ENCODE data around the gene VIM.
"Not testable (repeated sequence)": the region's sequence is repeated elsewhere in the genome, so short reads cannot be mapped to it uniquely, and the experiment has no call there.

The VIM gene

GRCh38 chr10:17250736-17251135, 22.7 kb downstream of the VIM start:
- H3K4me3 Mint-ChIP-seq, result no peak overlapping the region
- peaks cover 4% of the 10 kb centered on the region for H3K9me3 Mint-ChIP-seq
- H3K27ac Mint-ChIP-seq, result no peak overlapping the region
- peaks cover 3% of the 10 kb centered on the region for H3K4me1 Mint-ChIP-seq (ENCODE audit: low read depth)
- no peaks in the 10 kb centered on the region for H3K27me3 Mint-ChIP-seq
- H3K36me3 Mint-ChIP-seq (ENCODE audit: low read depth), result no peaks in the 10 kb centered on the region

DNA sequence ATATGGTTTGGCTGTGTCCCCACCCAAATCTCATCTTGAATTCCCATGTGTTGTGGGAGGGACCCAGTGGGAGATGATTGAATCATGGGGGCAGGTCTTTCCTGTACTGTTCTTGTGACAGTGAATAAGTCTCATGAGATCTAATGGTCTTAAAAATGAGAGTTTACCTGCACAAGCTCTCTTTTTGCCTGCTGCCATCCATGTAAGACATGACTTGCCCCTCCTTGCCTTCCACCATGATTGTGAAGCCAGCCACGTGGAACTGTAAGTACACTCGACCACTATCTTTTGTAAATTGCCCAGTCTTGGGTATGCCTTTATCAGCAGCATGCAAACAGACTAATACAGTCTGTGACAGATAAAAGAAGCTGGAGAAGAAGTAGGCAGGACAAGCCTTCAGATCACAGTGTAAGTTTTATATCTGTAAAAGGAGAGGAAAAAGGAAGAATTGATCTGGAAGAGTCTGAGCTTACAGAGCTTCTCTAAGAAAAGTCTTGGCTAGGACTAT, 26.6 kb downstream of the VIM start:
- H3K27me3 Mint-ChIP-seq; H3K36me3 Mint-ChIP-seq (ENCODE audit: low read depth); H3K4me3 Mint-ChIP-seq; H3K9me3 Mint-ChIP-seq; H3K27ac Mint-ChIP-seq: not testable (repeated sequence)
- peaks cover 13% of the 10 kb centered on the region for H3K4me1 Mint-ChIP-seq (ENCODE audit: low read depth)

DNA sequence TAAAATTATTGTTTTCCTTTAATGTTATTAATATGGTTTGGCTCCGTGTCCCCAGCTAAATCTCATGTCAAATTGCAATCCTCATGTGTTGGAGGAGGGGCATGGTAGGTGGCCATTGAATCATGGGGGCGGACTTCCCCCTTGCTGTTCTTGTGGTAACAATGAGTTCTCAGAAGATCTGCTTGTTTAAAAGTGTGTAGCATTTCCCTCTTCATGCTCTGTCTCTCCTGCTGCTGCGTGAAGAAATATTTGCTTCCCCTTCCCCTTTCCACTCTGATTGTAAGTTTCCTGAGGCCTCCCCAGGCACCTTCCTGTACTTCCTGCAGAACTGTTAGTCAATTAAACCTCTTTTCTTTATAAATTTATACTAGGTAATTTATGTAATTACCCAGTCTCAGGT, 27.5 kb downstream of the VIM start:
- no peaks in the 10 kb centered on the region for H3K27me3 Mint-ChIP-seq
- H3K27ac Mint-ChIP-seq, result no peak overlapping the region
- peaks cover 13% of the 10 kb centered on the region for H3K4me1 Mint-ChIP-seq (ENCODE audit: low read depth)
- H3K9me3 Mint-ChIP-seq, result no peaks in the 10 kb centered on the region
- no peaks in the 10 kb centered on the region for H3K36me3 Mint-ChIP-seq (ENCODE audit: low read depth)
- no peak overlapping the region for H3K4me3 Mint-ChIP-seq

- no peaks in the 10 kb centered on the region for H3K36me3 Mint-ChIP-seq (ENCODE audit: low read depth)
- no peak overlapping the region for H3K4me3 Mint-ChIP-seq
- H3K27me3 Mint-ChIP-seq, result no peaks in the 10 kb centered on the region
- no peaks in the 10 kb centered on the region for H3K9me3 Mint-ChIP-seq
- peaks cover 13% of the 10 kb centered on the region for H3K4me1 Mint-ChIP-seq (ENCODE audit: low read depth)
- no peak overlapping the region for H3K27ac Mint-ChIP-seq
Measured at GRCh38 chr10:17256051-17256450, 28.0 kb downstream of the VIM start.

- H3K27ac Mint-ChIP-seq, result no peak overlapping the region
- H3K36me3 Mint-ChIP-seq (ENCODE audit: low read depth), result no peaks in the 10 kb centered on the region
- no peak overlapping the region for H3K4me3 Mint-ChIP-seq
- H3K4me1 Mint-ChIP-seq (ENCODE audit: low read depth), result peaks cover 13% of the 10 kb centered on the region
- peaks cover under 1% of the 10 kb centered on the region for H3K9me3 Mint-ChIP-seq
- H3K27me3 Mint-ChIP-seq, result no peaks in the 10 kb centered on the region
Measured at GRCh38 chr10:17256627-17257026, 28.6 kb downstream of the VIM start.

DNA sequence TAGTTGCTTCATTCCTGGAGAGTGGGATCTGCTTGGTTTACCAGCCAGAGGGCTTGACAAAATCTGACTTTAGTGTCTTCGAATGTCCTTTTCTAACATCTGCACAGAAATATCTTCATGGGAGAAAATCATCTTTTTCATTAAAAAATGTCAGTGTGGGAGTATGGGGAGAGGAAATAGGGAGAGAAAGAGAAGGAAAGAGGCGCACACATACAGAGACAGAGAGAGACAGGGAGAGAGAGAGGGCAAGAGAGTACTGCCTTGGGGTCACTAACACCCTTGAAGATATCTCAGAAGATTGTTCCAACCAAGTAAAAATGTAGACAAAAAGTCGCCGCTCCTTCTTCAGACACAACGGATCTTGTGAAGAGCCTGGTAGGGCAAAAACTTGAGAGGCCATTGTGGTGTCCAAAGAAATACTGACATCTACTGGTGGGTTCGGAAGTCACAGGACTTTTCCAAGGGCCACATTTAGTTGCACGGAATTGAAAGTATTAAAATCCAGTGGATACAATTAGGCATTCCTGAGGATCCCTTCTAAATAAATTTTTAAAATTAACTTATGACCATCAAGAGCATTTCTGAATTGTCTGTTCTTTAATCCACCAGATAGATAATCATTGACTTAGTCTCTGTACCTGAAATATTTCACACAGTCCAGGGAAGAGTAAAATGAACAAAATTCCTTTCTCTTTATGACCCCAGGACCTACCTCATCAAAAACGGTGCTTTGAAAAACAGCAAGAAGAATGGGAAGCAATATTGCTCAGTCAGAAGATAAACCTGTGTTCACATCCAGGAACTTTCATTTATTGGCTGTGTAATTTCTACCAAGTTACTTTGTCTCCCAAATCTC, 29.7 kb downstream of the VIM start:
- H3K9me3 Mint-ChIP-seq, result peaks cover 6% of the 10 kb centered on the region
- no peaks in the 10 kb centered on the region for H3K27me3 Mint-ChIP-seq
- H3K4me1 Mint-ChIP-seq (ENCODE audit: low read depth), result peaks cover 13% of the 10 kb centered on the region
- peak overlapping the region; percentile 51 for H3K27ac Mint-ChIP-seq
- H3K4me3 Mint-ChIP-seq, result peak overlapping the region; percentile 50
- no peaks in the 10 kb centered on the region for H3K36me3 Mint-ChIP-seq (ENCODE audit: low read depth)

DNA sequence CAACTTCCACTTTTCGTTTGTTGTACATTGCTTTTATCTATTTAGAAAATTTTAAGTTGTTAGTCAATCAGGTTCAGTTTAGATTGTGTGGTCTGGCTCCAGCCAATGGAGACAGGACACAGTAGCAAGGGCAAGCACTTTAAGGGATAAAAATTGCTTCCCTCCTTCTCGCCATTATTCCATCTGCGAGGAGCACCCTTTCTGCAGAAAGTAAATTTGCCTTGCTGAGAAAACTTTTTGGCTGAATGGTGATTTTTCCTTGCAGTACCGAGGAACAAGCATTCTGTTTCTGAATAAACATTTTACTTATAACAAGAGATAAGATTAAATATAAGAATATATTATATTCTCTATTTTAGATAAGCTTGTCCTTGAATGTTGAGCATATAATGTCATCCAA, 34.5 kb downstream of the VIM start:
- peaks cover 23% of the 10 kb centered on the region for H3K9me3 Mint-ChIP-seq
- no peaks in the 10 kb centered on the region for H3K27me3 Mint-ChIP-seq
- no peak overlapping the region for H3K27ac Mint-ChIP-seq
- peaks cover 2% of the 10 kb centered on the region for H3K4me1 Mint-ChIP-seq (ENCODE audit: low read depth)
- no peak overlapping the region for H3K4me3 Mint-ChIP-seq
- no peaks in the 10 kb centered on the region for H3K36me3 Mint-ChIP-seq (ENCODE audit: low read depth)

DNA sequence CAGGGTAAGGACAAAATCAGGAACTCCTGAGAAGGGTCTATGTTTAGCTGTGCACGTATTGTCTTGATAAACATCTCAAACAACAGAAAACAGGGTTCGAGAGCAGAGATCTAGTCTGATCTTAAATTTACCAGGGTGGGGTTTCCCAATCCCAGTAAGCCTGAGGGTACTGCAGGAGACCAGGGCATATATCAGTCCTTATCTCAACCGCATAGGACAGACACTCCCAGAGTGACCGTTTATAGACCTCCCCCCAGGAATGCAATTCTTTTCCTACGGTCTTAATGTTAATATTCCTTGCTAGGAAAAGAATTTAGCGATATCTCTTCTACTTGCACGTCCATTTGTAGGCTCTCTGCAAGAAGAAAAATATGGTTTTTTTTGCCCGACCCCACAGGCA, 35.5 kb downstream of the VIM start:
- Mint-ChIP-seq H3K4me3 (no peak overlapping the region), H3K27ac (no peak overlapping the region), H3K27me3 (peaks cover 6% of the 10 kb centered on the region), H3K4me1 (ENCODE audit: low read depth) (no peaks in the 10 kb centered on the region), H3K36me3 (ENCODE audit: low read depth) (no peaks in the 10 kb centered on the region), H3K9me3 (peaks cover 23% of the 10 kb centered on the region)

GRCh38 chr10:17265468-17265867, 37.4 kb downstream of the VIM start:
- Mint-ChIP-seq H3K4me1 (ENCODE audit: low read depth) (no peaks in the 10 kb centered on the region), H3K36me3 (ENCODE audit: low read depth) (no peaks in the 10 kb centered on the region), H3K9me3 (peaks cover 23% of the 10 kb centered on the region), H3K4me3 (no peak overlapping the region), H3K27ac (no peak overlapping the region), H3K27me3 (peaks cover 6% of the 10 kb centered on the region)

GRCh38 chr10:17266549-17266948, 38.5 kb downstream of the VIM start:
- H3K9me3 Mint-ChIP-seq, result peaks cover 23% of the 10 kb centered on the region
- not testable (repeated sequence) for H3K27ac Mint-ChIP-seq; H3K4me1 Mint-ChIP-seq (ENCODE audit: low read depth); H3K27me3 Mint-ChIP-seq; H3K36me3 Mint-ChIP-seq (ENCODE audit: low read depth); H3K4me3 Mint-ChIP-seq

- peaks cover 8% of the 10 kb centered on the region for H3K27me3 Mint-ChIP-seq
- H3K4me3 Mint-ChIP-seq, result no peak overlapping the region
- no peaks in the 10 kb centered on the region for H3K9me3 Mint-ChIP-seq
- H3K4me1 Mint-ChIP-seq (ENCODE audit: low read depth), result peaks cover 6% of the 10 kb centered on the region
- H3K36me3 Mint-ChIP-seq (ENCODE audit: low read depth), result no peaks in the 10 kb centered on the region
- H3K27ac Mint-ChIP-seq, result no peak overlapping the region
Measured at GRCh38 chr10:17272648-17273047, 44.6 kb downstream of the VIM start.

GRCh38 chr10:17273403-17273802, 45.4 kb downstream of the VIM start:
- H3K27me3 Mint-ChIP-seq, result peaks cover 4% of the 10 kb centered on the region
- no peak overlapping the region for H3K27ac Mint-ChIP-seq
- no peaks in the 10 kb centered on the region for H3K36me3 Mint-ChIP-seq (ENCODE audit: low read depth)
- H3K4me3 Mint-ChIP-seq, result no peak overlapping the region
- no peaks in the 10 kb centered on the region for H3K9me3 Mint-ChIP-seq
- H3K4me1 Mint-ChIP-seq (ENCODE audit: low read depth), result peaks cover 6% of the 10 kb centered on the region

DNA sequence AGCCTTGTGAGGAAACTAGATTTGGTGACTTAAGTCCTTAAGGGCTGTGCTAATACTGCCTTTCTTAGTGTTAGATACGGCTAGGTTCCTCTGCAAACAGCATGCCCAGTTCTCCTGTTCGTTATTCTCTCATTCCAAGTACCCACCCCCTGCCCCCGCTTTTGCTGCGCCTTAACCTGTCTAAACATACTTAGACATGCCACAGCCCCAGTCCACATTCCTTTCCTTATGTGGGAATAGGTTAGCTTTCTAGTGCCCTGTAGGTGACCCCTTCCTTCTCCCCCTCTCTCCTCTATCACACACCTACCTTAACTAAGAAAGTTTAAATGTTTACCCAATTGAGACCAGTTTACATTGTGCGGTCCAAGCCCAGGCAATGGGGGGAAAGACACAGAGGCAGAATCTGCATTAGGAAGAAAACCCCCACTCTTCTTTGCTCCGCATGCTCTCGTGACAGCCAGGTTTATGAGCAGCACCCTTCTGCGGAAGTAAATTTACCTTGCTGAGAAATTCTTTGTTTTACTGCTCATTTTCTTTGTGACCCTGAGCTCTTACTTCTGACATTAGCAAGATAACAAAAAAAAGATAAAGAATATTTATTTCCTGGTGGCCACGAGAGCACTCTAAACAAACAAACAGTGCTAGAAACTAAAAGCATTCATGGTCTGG, 48.8 kb downstream of the VIM start:
- no peak overlapping the region for H3K4me3 Mint-ChIP-seq
- H3K27me3 Mint-ChIP-seq, result peaks cover 9% of the 10 kb centered on the region
- H3K9me3 Mint-ChIP-seq, result peaks cover 10% of the 10 kb centered on the region
- peaks cover 6% of the 10 kb centered on the region for H3K36me3 Mint-ChIP-seq (ENCODE audit: low read depth)
- H3K4me1 Mint-ChIP-seq (ENCODE audit: low read depth), result peaks cover 6% of the 10 kb centered on the region
- H3K27ac Mint-ChIP-seq, result no peak overlapping the region

GRCh38 chr10:17278607-17279240, 50.7 kb downstream of the VIM start:
- no peak overlapping the region for H3K27ac Mint-ChIP-seq
- H3K27me3 Mint-ChIP-seq, result peaks cover 11% of the 10 kb centered on the region
- H3K9me3 Mint-ChIP-seq, result peaks cover 13% of the 10 kb centered on the region
- no peak overlapping the region for H3K4me3 Mint-ChIP-seq
- H3K36me3 Mint-ChIP-seq (ENCODE audit: low read depth), result peaks cover 9% of the 10 kb centered on the region
- H3K4me1 Mint-ChIP-seq (ENCODE audit: low read depth), result peaks cover 2% of the 10 kb centered on the region

DNA sequence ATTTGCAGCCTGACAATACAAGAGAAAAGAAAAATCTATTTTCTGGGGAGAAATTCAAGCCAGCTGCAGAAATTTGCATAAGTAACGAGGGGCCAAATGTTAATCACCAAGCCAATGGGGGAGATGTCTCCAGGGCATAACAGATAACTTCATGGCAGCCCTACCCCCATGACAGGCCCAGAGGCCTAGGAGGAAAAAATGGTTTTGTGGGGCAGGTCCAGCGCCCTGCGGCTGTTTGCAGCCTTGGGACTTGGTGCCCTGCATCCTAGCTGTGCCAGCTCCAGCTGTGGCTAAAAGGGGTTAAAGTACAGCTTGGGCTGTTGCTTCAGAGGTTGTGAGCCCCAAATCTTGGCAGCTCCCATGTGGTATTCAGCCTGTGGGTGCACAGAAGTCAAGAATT, 54.3 kb downstream of the VIM start:
- peaks cover 9% of the 10 kb centered on the region for H3K36me3 Mint-ChIP-seq (ENCODE audit: low read depth)
- no peaks in the 10 kb centered on the region for H3K4me1 Mint-ChIP-seq (ENCODE audit: low read depth)
- H3K4me3 Mint-ChIP-seq, result no peak overlapping the region
- peaks cover 13% of the 10 kb centered on the region for H3K9me3 Mint-ChIP-seq
- no peak overlapping the region for H3K27ac Mint-ChIP-seq
- peaks cover 11% of the 10 kb centered on the region for H3K27me3 Mint-ChIP-seq
